GM18909 (cell line): ENCODE results near the gene SETBP1.

Experiments
- ATAC-seq: cut with Tn5 transposase; IDR thresholded peaks from one replicate; pipeline ENCODE4 v1.9.1; 2021; ENCODE audit warnings: mild to moderate bottlenecking; ENCODE audit not compliant: unreplicated experiment, poor library complexity

The SETBP1 gene

GRCh38 chr18:44680273-44681075 lies at the start of gene SETBP1:
TSS of gene SETBP1 (plus strand) at chr18:44680888. CDS start at chr18:44701347, 20,459 bp downstream.
- ATAC-seq: peak; percentile 23

GRCh38 chr18:44632469-44633145 lies 48.1 kb upstream of the SETBP1 start:
- no peak for ATAC-seq

- ATAC-seq: no peak
These were observed 45.1 kb upstream of the SETBP1 start for GRCh38 chr18:44635546-44635945.

GRCh38 chr18:44636241-44636640 lies 44.4 kb upstream of the SETBP1 start:
- ATAC-seq: peak; percentile 76

GRCh38 chr18:44637210-44638033 lies 43.3 kb upstream of the SETBP1 start:
- ATAC-seq: no peak

GRCh38 chr18:44638034-44638540 lies 42.6 kb upstream of the SETBP1 start:
- ATAC-seq: no peak

GRCh38 chr18:44638811-44639210 lies 41.9 kb upstream of the SETBP1 start:
- ATAC-seq: no peak

- no peak for ATAC-seq
These were observed 37.7 kb upstream of the SETBP1 start for GRCh38 chr18:44643004-44643403.

GRCh38 chr18:44651478-44651877 lies 29.2 kb upstream of the SETBP1 start:
- ATAC-seq: no peak

GRCh38 chr18:44651918-44652572 lies 28.6 kb upstream of the SETBP1 start:
- ATAC-seq: no peak

- ATAC-seq: no peak
These were observed 28.0 kb upstream of the SETBP1 start for GRCh38 chr18:44652722-44653121.

GRCh38 chr18:44654573-44654972 lies 26.1 kb upstream of the SETBP1 start:
- ATAC-seq: no peak

- ATAC-seq: no peak
These were observed 25.3 kb upstream of the SETBP1 start for GRCh38 chr18:44655435-44655834.

GRCh38 chr18:44659771-44660170 lies 20.9 kb upstream of the SETBP1 start:
- ATAC-seq: no peak

- ATAC-seq: no peak
These were observed 12.3 kb upstream of the SETBP1 start for GRCh38 chr18:44668270-44668975.

- ATAC-seq: no peak
These were observed 8.8 kb upstream of the SETBP1 start for GRCh38 chr18:44671914-44672313.

GRCh38 chr18:44672506-44672905 lies 8.2 kb upstream of the SETBP1 start:
- ATAC-seq: no peak

- ATAC-seq: no peak
These were observed 7.3 kb upstream of the SETBP1 start for GRCh38 chr18:44673256-44673880.

GRCh38 chr18:44677933-44678332 lies 2.8 kb upstream of the SETBP1 start:
- no peak for ATAC-seq
